ENCODE results near the gene PLEKHA6.

PLEKHA6 gene

GRCh38 chr1:204278251-204278650, 81.5 kb downstream of the PLEKHA6 start:
- DNase-seq: no peak
- intact Hi-C loops (cut with DNase I): no loop called here

- no peak for DNase-seq
- intact Hi-C loops (cut with DNase I): no loop called here
Observed at GRCh38 chr1:204277563-204278219, 82.0 kb downstream of the PLEKHA6 start.

- intact Hi-C loops (cut with DNase I): no loop called here
- DNase-seq: peak in 4 of 42 donors; percentile 30 to 45 (median 38)
Observed at GRCh38 chr1:204275695-204276370, 83.9 kb downstream of the PLEKHA6 start.

GRCh38 chr1:204274446-204274845, 85.3 kb downstream of the PLEKHA6 start:
- peak in 1 of 42 donors; percentile 22 for DNase-seq
- intact Hi-C loops (cut with DNase I): no loop called here

GRCh38 chr1:204272505-204272904, 87.2 kb downstream of the PLEKHA6 start:
- intact Hi-C loops (cut with DNase I): no loop called here
- no peak for DNase-seq

GRCh38 chr1:204271970-204272369, 87.8 kb downstream of the PLEKHA6 start:
- intact Hi-C loops (cut with DNase I): no loop called here
- DNase-seq: peak in 33 of 42 donors; percentile 42 to 86 (median 64)

GRCh38 chr1:204268101-204268500, 91.6 kb downstream of the PLEKHA6 start:
- DNase-seq: no peak
- intact Hi-C loops (cut with DNase I): no loop called here

- intact Hi-C loops (cut with DNase I): no loop called here
- DNase-seq: peak in 40 of 42 donors; percentile 48 to 88 (median 73)
Observed at GRCh38 chr1:204267191-204267601, 92.5 kb downstream of the PLEKHA6 start.

- DNase-seq: no peak
- intact Hi-C loops (cut with DNase I): no loop called here
Observed at GRCh38 chr1:204266504-204267034, 93.2 kb downstream of the PLEKHA6 start.

- intact Hi-C loops (cut with DNase I): no loop called here
- DNase-seq: no peak
Observed at GRCh38 chr1:204265665-204266064, 94.1 kb downstream of the PLEKHA6 start.

GRCh38 chr1:204264805-204265204, 94.9 kb downstream of the PLEKHA6 start:
- no peak for DNase-seq
- intact Hi-C loops (cut with DNase I): no loop called here

GRCh38 chr1:204263254-204263910, 96.3 kb downstream of the PLEKHA6 start:
- peak in 8 of 42 donors; percentile 36 to 58 (median 44) for DNase-seq

GRCh38 chr1:204262506-204263253, 97.0 kb downstream of the PLEKHA6 start:
- DNase-seq: peak in 11 of 42 donors; percentile 44 to 59 (median 51)

More at GRCh38 chr1:204263254-204263910, 96.3 kb downstream of the PLEKHA6 start:
- intact Hi-C loops (cut with DNase I): no loop called here

GRCh38 chr1:204261746-204262505, 97.8 kb downstream of the PLEKHA6 start:
- DNase-seq: no peak
- intact Hi-C loops (cut with DNase I): no loop called here

More at GRCh38 chr1:204262506-204263253, 97.0 kb downstream of the PLEKHA6 start:
- intact Hi-C loops (cut with DNase I): no loop called here

- intact Hi-C loops (cut with DNase I): no loop called here
- DNase-seq: no peak
Observed at GRCh38 chr1:204261266-204261665, 98.5 kb downstream of the PLEKHA6 start.

- intact Hi-C loops (cut with DNase I): no loop called here
Observed at GRCh38 chr1:204260601-204261197, 99.0 kb downstream of the PLEKHA6 start.

GRCh38 chr1:204259782-204260181, 99.9 kb downstream of the PLEKHA6 start:
- no peak for DNase-seq
- intact Hi-C loops (cut with DNase I): loop anchor here (5.0 kb wide), 1 partner anchor 103 kb away; no protein-coding TSS in a partner anchor

More at GRCh38 chr1:204260601-204261197, 99.0 kb downstream of the PLEKHA6 start:
- DNase-seq: no peak

GRCh38 chr1:204259196-204259595, 100.5 kb downstream of the PLEKHA6 start:
- no peak for DNase-seq
- intact Hi-C loops (cut with DNase I): loop anchor here (5.0 kb wide), 1 partner anchor 103 kb away; no protein-coding TSS in a partner anchor
